H1 (cell line): Measurements from ENCODE around the gene EIF2S3B. TPM values are rescaled to one million over a fixed set of nuclear protein-coding genes. Genes with fewer than 3 reads are reported as not detected.

Source experiments
- CBX8 ChIP-seq: fragments of 300-800, 300-1000 bp; sonication (generic); IDR thresholded peaks from 2 replicates; pipeline ENCODE4 v1.7.1; 2016; ENCODE audit warnings: low read depth, low read length, borderline replicate concordance
- TAF1 ChIP-seq: IDR thresholded peaks from 2 replicates; pipeline ENCODE4 v1.6.1; 2011; ENCODE audit warnings: mild to moderate bottlenecking, low read depth, low read length
- ZNF274 ChIP-seq: IDR thresholded peaks from 2 replicates; pipeline ENCODE4 v1.7.0; 2012; ENCODE audit warnings: low read length, borderline replicate concordance; ENCODE audit errors: extremely low read depth
- polyA plus RNA-seq, 7 experiments: library from polyadenylated mRNA; depleted of rRNA in 3 of 7; stranded (reverse) in 5 of 7; unstranded in 2 of 7; fragments of >200 nt in 5 of 7; fragments of 200-250 nt in 2 of 7; gene quantifications; 1 replicate in 5 of 7; 2 replicates in 1 of 7; 4 replicates in 1 of 7; pipeline versions ENCODE4 v1.2.1 to v1.2.3, GENCODE V29; 2011 to 2013; ENCODE audit warnings: missing spikeins in 2 of 7, mixed read lengths in 2 of 7
- total RNA-seq: library from RNA; stranded (reverse); fragmentation: NEBNext Ultra II Directional; extraction: Animal tissue kit (Norgen Biotek cat#: 25700); gene quantifications from 2 replicates; pipeline ENCODE4 v1.2.1, GENCODE V29; 2021

EIF2S3B gene
- total and polyA plus RNA-seq, 2 of the 8 experiments (the other 6 are each of a cell fraction or from before 2014, with no cell fraction given): 3.1 to 6.7 TPM

- TF ChIP-seq TAF1: no peak
- no peak for TF ChIP-seq CBX8
- TF ChIP-seq ZNF274: no peak
These were observed 32.0 kb downstream of the EIF2S3B start (continued) for GRCh38 chr12:10537721-10538120.
